HG03442 (cell line): ENCODE data around the gene FBLN5.

Source experiments
- ATAC-seq: cut with Tn5 transposase; IDR thresholded peaks from one replicate; pipeline ENCODE4 v1.9.1; 2021; ENCODE audit warnings: mild to moderate bottlenecking, moderate library complexity; ENCODE audit not compliant: unreplicated experiment

Gene FBLN5

GRCh38 chr14:91946622-91947474 lies 646 bp downstream of the FBLN5 start:
- no peak for ATAC-seq

- ATAC-seq: no peak
These were observed 1.5 kb downstream of the FBLN5 start for GRCh38 chr14:91945751-91946621.

- no peak for ATAC-seq
These were observed 4.5 kb downstream of the FBLN5 start for GRCh38 chr14:91942946-91943345.

GRCh38 chr14:91942128-91942527 lies 5.4 kb downstream of the FBLN5 start:
- ATAC-seq: no peak

GRCh38 chr14:91940209-91940608 lies 7.3 kb downstream of the FBLN5 start:
- no peak for ATAC-seq

GRCh38 chr14:91935586-91935985 lies 11.9 kb downstream of the FBLN5 start:
- no peak for ATAC-seq

- ATAC-seq: no peak
These were observed 12.8 kb downstream of the FBLN5 start for GRCh38 chr14:91934554-91935285.

GRCh38 chr14:91931478-91932088 lies 15.9 kb downstream of the FBLN5 start:
- ATAC-seq: no peak

GRCh38 chr14:91929700-91930099 lies 17.8 kb downstream of the FBLN5 start:
- no peak for ATAC-seq

GRCh38 chr14:91927800-91928199 lies 19.7 kb downstream of the FBLN5 start:
- ATAC-seq: no peak

GRCh38 chr14:91927191-91927590 lies 20.3 kb downstream of the FBLN5 start:
- no peak for ATAC-seq

GRCh38 chr14:91926131-91926890 lies 21.2 kb downstream of the FBLN5 start:
- no peak for ATAC-seq

GRCh38 chr14:91925727-91926121 lies 21.8 kb downstream of the FBLN5 start:
- ATAC-seq: no peak

- ATAC-seq: no peak
These were observed 22.3 kb downstream of the FBLN5 start for GRCh38 chr14:91925001-91925726.

- no peak for ATAC-seq
These were observed 27.0 kb downstream of the FBLN5 start for GRCh38 chr14:91920526-91920925.

GRCh38 chr14:91919814-91920213 lies 27.7 kb downstream of the FBLN5 start:
- ATAC-seq: no peak

GRCh38 chr14:91918186-91918883 lies 29.2 kb downstream of the FBLN5 start:
- no peak for ATAC-seq

GRCh38 chr14:91912035-91912434 lies 35.5 kb downstream of the FBLN5 start:
- no peak for ATAC-seq
